Spleen (tissue), 7 donors: Measurements from ENCODE around the gene DNAH17.
"Not testable (repeated sequence)": the region's sequence is repeated elsewhere in the genome, so short reads cannot be mapped to it uniquely, and the experiment has no call there.

Experiments used
- CTCF ChIP-seq, 11 experiments: fragments of 200-600 bp in 7 of 11; fragments of 450-650 bp in 4 of 11; sonication (generic) in 4 of 11; IDR thresholded peaks in 8 of 11; conservative IDR thresholded peaks in 3 of 11; 1 replicate in 7 of 11; 2 replicates in 4 of 11; pipeline versions ENCODE4 v1.4.0 to v1.8.0; 2016 to 2021; ENCODE audit warnings: antibody characterized with exemption in 11 of 11, inconsistent platforms in 4 of 11, mild to moderate bottlenecking in 1 of 11
- POLR2A ChIP-seq, 3 donors: fragments of 450-650 bp; IDR thresholded peaks; one replicate each; pipeline ENCODE4 v1.5.1; 2017; ENCODE audit warnings: antibody characterized with exemption in 3 of 3, mild to moderate bottlenecking in 1 of 3
- donor health status: DM: no; HTN: no; CAD: no; lungs with moderate emphysema.
- donor health status: DM: no; HTN: no; CAD: no.
- donor health status: DM: no; HTN: no; CAD: no.

GRCh38 chr17:78503388-78503787, 73.8 kb downstream of the DNAH17 start:
- TF ChIP-seq POLR2A (IDR thresholded peaks at IDR 0.05); CTCF (IDR thresholded peaks at IDR 0.05 in 8 of 11, conservative IDR thresholded peaks at IDR 0.05 in 3 of 11): not testable (repeated sequence)
